ENCODE data around the gene ZNF462.

Gene ZNF462

GRCh38 chr9:106925392-106925791, 62.4 kb downstream of the ZNF462 start:
- DNase-seq (ENCODE audit: low read depth in 2 of 2) = no peak

GRCh38 chr9:106927916-106928315, 65.0 kb downstream of the ZNF462 start:
- DNase-seq (ENCODE audit: low read depth in 2 of 2) = no peak

- DNase-seq (ENCODE audit: low read depth in 2 of 2) = no peak
Measured at GRCh38 chr9:106928350-106928749, 65.4 kb downstream of the ZNF462 start.

- no peak for DNase-seq (ENCODE audit: low read depth in 2 of 2)
Measured at GRCh38 chr9:106929471-106930177, 66.7 kb downstream of the ZNF462 start.

- DNase-seq (ENCODE audit: low read depth in 2 of 2) = no peak
Measured at GRCh38 chr9:106930477-106930876, 67.5 kb downstream of the ZNF462 start.

GRCh38 chr9:106931466-106931865, 68.5 kb downstream of the ZNF462 start:
- no peak for DNase-seq (ENCODE audit: low read depth in 2 of 2)

- no peak for DNase-seq (ENCODE audit: low read depth in 2 of 2)
Measured at GRCh38 chr9:106932178-106932577, 69.2 kb downstream of the ZNF462 start.

- DNase-seq (ENCODE audit: low read depth in 2 of 2) = no peak
Measured at GRCh38 chr9:106932675-106933074, 69.7 kb downstream of the ZNF462 start.

- DNase-seq (ENCODE audit: low read depth in 2 of 2) = no peak
Measured at GRCh38 chr9:106933470-106933869, 70.5 kb downstream of the ZNF462 start.

- DNase-seq (ENCODE audit: low read depth in 2 of 2) = no peak
Measured at GRCh38 chr9:106934442-106935238, 71.7 kb downstream of the ZNF462 start.

GRCh38 chr9:106936680-106937079, 73.7 kb downstream of the ZNF462 start:
- DNase-seq (ENCODE audit: low read depth in 2 of 2) = no peak

- no peak for DNase-seq (ENCODE audit: low read depth in 2 of 2)
Measured at GRCh38 chr9:106941916-106942315, 79.0 kb downstream of the ZNF462 start.

GRCh38 chr9:106945727-106946660, 83.0 kb downstream of the ZNF462 start:
- DNase-seq (ENCODE audit: low read depth in 2 of 2) = no peak

- DNase-seq (ENCODE audit: low read depth in 2 of 2) = no peak
Measured at GRCh38 chr9:106947106-106947900, 84.3 kb downstream of the ZNF462 start.

- no peak for DNase-seq (ENCODE audit: low read depth in 2 of 2)
Measured at GRCh38 chr9:106953174-106953573, 90.2 kb downstream of the ZNF462 start.

- no peak for DNase-seq (ENCODE audit: low read depth in 2 of 2)
Measured at GRCh38 chr9:106954558-106954957, 91.6 kb downstream of the ZNF462 start.

GRCh38 chr9:106954974-106955850, 92.2 kb downstream of the ZNF462 start:
- no peak for DNase-seq (ENCODE audit: low read depth in 2 of 2)

GRCh38 chr9:106956971-106957370, 94.0 kb downstream of the ZNF462 start:
- DNase-seq (ENCODE audit: low read depth in 2 of 2) = no peak

GRCh38 chr9:106958955-106959657, 96.1 kb downstream of the ZNF462 start:
- DNase-seq (ENCODE audit: low read depth in 2 of 2) = no peak

GRCh38 chr9:106960258-106960657, 97.3 kb downstream of the ZNF462 start:
- DNase-seq (ENCODE audit: low read depth in 2 of 2) = no peak
